GM18507 (cell line): ENCODE data around the gene SLC8A1.

ENCODE experiments used
- DNase-seq: peaks from one replicate; pipeline ENCODE4 v3.0.0; 2011; ENCODE audit warnings: low read depth; ENCODE audit not compliant: insufficient read length; ENCODE audit errors: extremely low spot score
- FAIRE-seq: peaks from 2 replicates; lab custom pipeline; 2011; peaks lifted over from hg19 to GRCh38; lab: Jason Lieb, UNC

The SLC8A1 gene

DNA sequence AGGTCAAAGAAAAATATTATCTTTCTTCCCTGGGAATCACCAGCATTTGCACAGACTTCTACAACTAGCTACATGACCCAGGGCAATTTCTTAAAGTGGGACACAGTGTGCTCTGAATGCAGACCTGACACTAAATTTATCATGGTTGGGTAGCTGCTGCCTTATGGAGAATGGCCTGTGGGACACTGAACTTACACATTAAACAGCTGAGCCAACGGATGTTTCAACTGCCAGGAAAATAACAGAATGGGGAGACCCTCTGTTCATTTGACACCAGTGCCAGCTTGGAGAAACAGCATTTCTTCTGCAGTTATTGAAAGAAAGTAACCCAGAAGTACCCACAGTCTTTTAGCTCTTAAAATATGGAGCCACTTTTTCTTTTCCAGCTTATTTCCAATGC, 54.1 kb downstream of the SLC8A1 start:
- FAIRE-seq: no peak

DNA sequence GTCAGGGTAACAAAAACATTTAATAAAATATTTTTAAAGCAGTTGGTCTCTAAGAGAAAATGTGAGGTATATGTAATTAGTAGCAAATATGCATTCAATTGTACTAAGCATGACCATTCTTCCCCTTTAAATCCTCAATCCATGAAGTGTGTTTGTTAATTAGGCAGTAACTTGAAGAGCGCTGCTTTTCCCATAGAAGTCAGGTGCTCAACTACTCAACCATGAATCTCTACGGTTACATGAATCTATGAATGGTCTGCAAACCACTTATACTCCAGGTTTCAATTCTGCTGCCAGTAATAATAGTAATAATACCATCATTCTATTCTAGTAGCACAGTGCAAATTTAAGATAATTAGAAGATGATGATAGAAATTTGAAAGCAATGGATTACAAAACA, 55.8 kb downstream of the SLC8A1 start:
- FAIRE-seq (no peak), DNase-seq (no peak)

More for the DNA sequence above, 54.1 kb downstream of the SLC8A1 start:
- DNase-seq: no peak

DNA sequence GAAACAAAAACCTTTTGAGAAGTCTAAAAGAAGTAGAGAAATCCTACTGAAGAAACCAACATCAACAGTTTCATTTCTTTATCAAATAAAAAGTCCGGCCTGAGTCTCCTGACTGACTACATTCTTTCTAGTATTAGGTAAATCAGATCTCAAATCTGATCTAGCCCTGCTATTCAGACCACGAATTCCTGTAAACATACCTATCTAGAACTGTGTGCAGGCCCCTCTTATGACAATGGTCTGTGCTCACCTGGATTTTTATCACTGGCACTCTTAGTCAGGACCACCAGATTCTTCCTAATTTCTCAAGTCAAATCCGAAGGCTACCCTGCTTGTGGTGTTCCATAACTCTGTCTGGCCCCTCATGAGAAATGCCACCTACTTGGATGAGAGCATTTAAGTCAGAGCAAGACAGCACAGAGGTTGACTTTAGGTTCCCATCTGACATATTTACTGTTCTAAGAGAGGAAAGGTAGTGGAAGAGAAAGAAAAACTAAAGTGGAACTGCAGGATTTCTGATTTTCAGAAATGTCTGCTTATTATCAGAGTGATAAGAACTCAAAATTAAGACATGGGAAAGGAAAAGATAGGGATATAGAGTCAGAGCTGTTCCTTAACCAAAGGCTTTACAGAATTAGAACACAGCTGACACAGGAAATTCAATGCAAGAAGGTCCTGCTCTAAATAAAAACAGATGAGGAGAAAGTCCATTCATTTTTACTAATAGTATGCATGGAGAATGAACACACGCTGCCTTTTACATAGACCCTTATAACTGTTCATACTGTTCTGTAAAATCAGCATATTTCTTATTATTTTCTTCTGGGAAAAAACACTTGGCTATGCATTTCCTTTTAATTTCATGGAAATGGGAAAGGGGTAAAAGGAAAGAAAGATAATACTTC, 56.5 kb downstream of the SLC8A1 start:
- FAIRE-seq (no peak), DNase-seq (no peak)

DNA sequence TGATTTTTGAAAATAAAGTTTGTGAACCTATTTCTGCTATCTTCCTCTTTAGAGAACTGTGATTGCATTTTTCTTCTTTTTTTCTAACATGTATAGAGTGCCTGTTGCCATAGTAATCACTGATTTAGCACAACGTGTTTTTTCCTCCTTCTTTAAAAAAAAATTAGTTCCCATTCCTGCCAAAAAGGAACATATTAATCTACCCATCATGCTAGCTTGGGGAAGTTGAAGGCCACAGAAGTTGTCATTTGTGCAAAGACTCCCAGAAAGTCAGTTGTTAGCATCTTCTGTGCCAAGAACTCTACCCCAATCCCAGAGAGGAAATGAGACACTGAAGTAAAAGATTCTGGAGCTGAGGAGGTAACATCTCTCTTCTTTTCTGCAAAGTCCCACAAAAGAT, 57.3 kb downstream of the SLC8A1 start:
- FAIRE-seq (no peak), DNase-seq (no peak)

DNA sequence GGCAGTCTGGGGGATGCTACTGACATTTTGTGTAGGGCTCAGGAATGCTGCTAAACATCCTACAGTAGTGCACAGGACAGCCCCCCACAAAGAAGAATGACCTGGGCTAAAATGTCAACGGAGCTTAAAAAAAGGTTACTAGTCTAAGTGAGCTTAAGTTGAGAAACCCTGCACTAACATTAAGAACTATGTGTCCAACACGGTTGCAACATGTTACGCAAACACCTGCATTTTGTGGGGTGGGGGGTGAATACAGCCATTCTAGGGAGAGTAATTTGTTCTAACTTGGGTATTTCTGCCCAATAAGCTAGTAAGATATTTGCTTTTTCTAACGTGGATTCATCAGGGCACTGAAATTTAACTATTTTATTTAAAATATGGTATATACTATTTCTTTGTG, 57.9 kb downstream of the SLC8A1 start:
- DNase-seq: no peak
- FAIRE-seq: no peak

DNA sequence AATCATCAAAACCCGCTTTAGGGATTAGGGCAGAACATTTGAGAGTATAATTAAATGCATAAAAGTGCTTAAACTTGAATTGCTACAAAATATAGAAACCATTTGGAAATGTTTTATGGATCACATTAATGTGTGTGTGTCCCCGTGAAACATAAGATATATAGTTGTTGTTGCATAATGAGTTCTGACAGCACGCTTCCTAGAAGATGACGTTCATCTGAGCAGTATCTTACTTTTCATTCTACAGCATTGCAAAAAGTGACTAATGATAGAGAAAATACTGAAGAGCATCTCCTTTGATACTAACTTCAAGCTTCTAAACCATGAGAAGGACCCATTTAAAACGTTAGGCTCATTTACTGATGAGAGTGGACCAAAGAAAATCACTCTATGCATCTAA, 63.7 kb downstream of the SLC8A1 start:
- no peak for DNase-seq
- FAIRE-seq: no peak

DNA sequence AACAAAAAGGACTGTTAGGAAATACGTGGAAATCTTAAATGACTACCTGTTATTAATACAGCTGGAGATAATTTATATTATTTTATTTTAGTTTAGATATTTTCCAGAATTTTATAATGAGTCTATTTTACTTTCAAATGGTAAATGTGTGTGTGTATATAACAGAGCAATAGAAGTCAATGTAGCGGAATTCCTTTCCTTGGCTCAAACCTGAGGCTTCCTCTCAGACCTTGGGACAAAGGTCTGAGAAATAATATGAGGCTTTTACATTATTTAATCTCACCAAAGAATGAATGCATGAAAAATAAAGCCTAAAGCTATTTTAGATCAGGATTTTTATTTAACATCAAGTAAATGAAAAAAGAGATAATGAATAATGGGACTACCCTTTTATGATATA, 65.7 kb downstream of the SLC8A1 start:
- no peak for FAIRE-seq
- no peak for DNase-seq

DNA sequence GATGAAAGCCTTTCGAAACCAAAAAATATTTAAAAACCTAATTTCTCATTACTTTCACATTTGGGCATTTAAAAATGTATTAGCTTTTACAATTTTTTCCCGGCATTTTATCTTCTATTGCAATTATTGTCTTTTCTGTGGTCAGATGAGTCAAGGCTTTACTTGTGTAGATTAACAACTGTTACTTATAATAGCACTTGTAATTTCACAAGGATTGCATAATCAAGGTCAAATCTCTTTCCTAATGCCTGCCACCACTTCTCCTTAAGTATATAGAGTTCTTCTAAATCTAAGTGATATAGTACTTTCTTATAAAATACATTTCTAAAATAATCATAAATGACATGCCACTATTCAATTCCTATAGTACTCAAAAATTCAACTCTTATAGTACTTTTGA, 67.2 kb downstream of the SLC8A1 start:
- DNase-seq: no peak
- no peak for FAIRE-seq

DNA sequence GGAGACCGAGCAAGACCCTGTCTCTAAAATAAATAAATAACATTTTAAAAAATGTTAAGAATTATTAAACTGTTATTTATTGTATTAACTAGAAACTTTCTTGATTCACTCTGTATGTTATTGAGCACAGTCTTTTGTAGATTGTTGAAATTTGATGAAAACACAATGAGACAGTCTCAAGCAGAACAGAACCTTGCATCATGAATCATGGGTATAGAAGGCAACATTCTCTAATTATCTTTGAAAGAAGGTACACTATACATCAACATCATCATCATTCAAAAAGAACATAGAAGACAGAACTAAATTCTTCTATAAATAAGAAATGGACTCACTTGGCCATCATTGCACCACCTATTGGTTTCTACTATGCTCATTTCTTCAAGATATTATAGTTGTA, 67.7 kb downstream of the SLC8A1 start:
- no peak for FAIRE-seq
- no peak for DNase-seq

DNA sequence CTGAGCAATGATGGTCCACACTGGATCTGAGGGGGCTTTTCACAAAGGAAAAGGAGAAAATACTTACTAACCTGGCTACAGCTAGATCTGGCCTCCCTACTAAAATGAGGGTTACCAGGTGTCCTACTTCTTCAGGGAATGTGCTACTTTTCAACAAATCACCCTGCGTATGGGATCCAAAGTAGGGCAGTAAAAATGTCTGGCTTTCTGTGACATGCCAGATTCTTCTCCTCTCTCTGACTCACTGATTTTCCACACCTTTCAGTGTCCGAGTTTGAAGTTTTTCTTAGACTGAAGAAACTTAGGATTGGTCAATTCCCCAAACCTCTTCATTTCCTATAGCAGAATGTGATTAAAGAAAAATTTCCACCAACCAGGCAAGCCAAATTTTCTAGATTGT, 71.2 kb downstream of the SLC8A1 start:
- DNase-seq: no peak
- FAIRE-seq: no peak

DNA sequence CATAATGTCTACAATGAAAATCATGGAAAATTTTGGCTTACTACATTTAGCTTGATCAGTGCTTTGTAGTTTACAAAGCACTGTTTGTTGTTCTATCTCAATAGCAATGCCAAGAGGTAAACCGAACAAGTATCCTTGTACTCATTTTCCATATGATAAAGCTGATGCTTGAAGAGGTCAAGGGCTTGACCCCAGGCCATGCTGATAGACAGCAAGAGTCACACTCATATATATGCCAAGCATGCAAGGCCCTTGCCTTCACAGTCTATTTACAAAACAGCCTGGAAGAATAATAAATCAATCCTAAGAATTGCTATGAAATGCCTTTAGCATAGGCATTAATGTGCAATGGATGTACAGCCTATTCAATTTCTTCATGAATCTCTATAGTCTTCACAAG, 71.8 kb downstream of the SLC8A1 start:
- FAIRE-seq (no peak), DNase-seq (no peak)

DNA sequence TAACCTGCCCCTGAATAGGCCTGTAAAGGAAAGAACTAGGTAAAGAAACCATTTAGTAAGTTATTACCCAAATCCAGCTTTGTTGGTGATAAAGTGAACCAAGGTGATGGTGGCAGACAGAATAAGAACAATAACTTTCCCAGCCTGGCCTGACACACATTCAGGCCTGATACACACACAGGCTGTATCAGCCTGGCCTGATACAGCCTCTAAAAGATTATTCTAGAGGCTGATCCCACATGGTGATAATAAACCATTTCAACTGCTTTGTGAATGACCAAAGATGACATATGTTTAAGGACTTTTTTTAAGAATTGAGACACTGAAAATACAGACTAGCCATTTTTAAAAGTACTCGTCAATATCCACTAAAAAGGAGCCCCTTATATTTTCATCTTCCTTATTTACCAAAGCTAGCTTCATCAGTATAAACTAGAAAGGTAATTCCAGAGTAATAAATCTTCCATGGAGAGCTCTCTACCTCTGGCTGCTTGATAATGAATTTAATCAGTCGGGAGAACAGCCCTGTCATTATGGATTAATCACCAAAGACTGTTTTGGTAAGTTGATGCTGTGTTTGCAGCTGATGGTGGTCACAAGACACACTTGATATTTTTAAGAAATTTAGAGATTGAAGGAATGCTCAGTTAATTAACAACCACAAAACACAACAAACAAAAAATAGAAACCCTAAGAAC, 77.2 kb downstream of the SLC8A1 start:
- no peak for DNase-seq
- FAIRE-seq: no peak

DNA sequence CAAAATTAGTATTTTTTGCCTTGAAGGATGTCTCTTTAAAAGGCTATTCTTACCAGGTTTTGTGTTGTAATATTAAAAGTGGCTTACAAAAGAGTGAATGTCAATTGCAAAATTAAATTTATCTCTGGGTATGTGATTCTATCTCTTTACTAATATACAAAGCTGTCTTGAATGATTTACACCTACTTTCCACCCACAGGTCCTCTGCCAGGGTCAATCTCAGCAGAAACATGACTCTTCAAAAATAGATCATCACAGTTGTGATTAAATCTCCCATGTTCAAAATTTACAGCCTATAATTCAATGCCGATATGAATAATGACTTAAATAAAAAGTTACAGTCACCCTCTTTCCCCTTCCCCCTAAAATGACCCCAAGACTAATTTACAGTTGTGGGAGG, 78.8 kb downstream of the SLC8A1 start:
- FAIRE-seq (no peak), DNase-seq (no peak)

DNA sequence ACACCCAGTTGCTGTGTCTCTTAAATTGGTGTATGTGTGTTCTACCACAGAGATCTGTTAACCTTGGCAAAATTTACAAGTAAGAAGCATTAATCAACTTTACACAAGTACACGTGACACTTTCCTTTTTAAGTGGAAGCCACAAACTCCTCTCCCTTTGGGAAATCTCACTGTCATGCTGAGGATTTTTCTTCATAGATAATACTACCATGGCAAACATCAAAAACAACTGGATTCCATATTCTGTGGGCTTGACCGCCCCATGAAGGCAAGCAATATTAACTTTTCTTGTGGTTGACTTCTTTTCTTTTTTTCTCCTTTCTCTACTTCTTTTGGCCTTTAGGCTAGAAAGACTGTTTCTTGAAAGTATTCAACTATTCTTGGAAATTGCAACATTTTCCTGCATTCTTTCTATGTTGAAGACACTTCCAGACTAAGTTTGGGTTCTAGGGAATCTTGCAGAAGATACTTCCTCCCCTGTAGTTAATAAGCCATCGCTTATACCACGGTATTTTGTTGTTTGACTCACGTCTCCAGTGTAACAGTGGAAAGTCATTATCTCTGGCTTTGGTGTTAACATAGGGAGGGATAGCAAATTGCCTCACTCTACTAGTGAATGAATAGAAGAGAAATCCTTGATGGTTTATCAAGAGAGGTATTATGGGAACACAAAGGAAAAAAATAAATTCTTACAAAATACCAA, 79.5 kb downstream of the SLC8A1 start:
- DNase-seq (no peak), FAIRE-seq (no peak)

DNA sequence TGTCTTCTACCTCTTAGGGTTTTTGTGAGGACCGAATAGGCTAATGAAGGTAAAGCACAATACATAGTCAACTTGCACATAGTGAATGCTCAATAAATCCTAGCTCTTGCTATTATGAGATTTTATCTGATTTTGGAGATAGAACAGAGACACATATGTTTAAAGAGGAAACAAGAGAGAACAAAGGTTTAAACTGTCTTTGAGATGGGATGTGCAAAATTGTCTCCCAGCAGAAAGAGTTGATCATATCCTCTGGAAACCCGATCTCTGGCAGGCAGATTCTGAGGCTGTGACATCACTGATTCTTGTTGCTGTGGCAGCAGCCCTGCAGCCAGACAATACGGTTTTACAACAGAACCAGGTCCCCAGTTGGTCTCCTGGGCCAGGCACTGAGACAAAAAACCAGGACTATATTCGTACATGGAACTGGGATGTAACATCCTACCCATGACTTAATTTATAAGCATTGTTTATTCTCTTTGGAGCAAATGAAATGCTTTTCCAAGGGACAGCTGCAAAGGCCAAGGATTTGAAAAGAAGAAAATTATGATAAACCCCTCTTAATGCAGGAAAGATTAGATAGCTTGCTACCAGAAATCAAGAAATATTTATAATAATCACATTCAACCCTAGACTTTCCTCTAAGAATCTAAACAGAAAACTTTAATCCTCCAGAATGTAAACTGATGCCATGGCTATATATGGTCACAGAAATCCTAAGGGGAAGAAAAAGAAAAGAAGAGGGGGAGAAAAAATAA, 80.2 kb downstream of the SLC8A1 start:
- no peak for FAIRE-seq
- no peak for DNase-seq

DNA sequence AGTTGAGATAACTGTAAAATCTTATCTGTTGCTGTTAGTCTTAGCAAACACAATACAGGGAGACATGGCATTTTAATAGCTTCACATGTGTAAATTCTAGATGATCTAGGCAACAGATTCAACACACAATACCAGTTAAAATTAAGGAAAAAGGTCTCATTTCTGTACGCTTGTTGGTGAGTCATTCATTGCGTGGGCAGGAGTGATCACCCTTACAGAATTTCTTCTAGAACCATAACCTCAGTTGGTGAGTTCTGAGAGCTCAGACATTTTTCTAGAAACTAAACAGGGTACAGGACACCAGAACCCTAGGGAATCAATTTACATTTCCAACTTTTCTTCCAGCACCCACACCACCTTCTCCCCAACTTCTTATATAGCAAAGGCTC, 81.9 kb downstream of the SLC8A1 start:
- DNase-seq (no peak), FAIRE-seq (no peak)

DNA sequence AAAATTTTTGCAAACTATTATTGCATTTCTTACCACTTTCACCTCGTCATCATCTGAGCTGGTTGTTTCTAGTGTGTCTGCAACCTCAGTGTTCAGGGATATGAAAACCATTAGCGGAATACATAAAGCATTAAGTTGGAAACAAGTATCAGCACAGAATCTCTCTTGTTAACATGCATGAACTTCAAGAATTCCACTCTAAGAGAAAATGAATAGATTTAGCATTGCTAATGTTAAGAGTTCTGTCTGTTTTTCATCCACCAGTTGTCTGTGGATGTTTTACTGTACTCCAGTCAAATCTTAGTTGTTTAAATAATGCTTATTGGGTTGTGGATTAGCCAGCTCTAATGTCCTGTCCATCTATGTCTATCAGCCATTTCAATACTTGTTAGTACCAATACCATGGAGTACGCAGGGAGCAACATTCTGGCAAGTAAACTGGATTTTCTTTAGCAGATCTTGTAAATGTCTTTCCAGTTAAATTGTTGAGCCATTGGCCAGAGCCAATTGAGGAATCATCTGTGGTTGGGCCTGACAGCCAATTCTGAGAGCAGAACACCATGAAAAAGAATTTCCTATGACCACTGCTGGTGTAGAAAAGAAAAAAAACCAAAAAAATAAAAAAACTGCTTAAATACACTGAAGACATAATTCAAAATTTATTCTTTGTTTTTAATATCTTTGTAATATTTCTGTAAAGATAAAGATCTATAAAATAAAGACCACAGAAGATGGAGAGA, 82.5 kb downstream of the SLC8A1 start:
- no peak for FAIRE-seq

DNA sequence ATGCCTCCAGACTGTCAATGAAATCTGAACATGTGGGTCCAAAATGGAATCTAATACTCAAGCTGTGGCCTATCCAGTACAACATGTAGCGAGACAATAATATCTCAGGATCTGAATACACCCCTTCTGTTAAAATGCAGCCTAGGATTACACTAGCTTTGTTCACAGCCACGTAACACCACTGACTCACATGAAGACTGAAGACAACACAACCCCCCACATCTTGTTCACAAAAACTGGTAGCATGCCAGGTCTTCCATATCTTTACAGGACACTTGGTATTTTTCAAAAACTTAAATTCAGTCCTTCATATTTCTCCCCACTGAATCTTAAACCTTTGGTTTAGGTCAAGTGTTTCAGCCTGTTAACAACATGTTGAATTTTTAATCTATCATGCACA, 84.2 kb downstream of the SLC8A1 start:
- FAIRE-seq: no peak

More for the DNA sequence above, 82.5 kb downstream of the SLC8A1 start:
- DNase-seq: no peak

DNA sequence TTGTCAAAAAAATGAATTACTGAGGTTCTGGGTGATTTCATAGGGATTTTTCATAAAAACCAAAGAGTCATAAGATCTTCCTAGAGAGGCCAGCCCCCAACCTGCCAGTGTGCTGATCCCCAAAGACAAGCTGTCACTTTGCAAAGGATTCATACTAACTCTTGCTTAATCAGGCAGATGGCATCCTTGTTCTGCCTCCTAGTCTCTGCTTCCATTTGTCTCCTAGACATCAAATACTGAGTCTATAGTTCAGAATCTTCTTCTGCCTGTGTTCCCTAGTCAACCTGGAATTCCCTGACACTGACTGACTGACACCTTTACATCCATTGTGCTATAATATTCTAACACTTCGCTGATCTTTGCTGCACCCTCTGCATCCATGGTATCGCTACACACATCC, 84.9 kb downstream of the SLC8A1 start:
- DNase-seq (no peak), FAIRE-seq (no peak)

More for the DNA sequence above, 84.2 kb downstream of the SLC8A1 start:
- no peak for DNase-seq
